Neural progenitor cell (in vitro differentiated cells): ENCODE data around the gene LSP1. TPM values are rescaled to one million over a fixed set of nuclear protein-coding genes. Genes with fewer than 3 reads are reported as not detected.

Experiments
- DNase-seq: peaks from one replicate; pipeline ENCODE4 v3.0.0-alpha.2; 2016; ENCODE audit warnings: low spot score
- H2AFZ ChIP-seq: fragments of 200-600 bp; sonication (generic); replicated peaks from 2 replicates; pipeline ENCODE4 v1.6.1; 2016; ENCODE audit warnings: antibody characterized with exemption
- H3F3A ChIP-seq: fragments of 200-600 bp; sonication (generic); 2 replicates; pipeline ENCODE4 v1.6.1; 2016; ENCODE audit warnings: antibody characterized with exemption, low read depth
- H3K27ac ChIP-seq: fragments of 200-600 bp; sonication (generic); 2 replicates; pipeline ENCODE4 v1.5.1; 2016; ENCODE audit warnings: mild to moderate bottlenecking
- H3K27me3 ChIP-seq: fragments of 200-600 bp; sonication (generic); 2 replicates; pipeline ENCODE4 v1.6.1; 2016; ENCODE audit warnings: mild to moderate bottlenecking, moderate library complexity
- H3K36me3 ChIP-seq: fragments of 200-600 bp; sonication (generic); 2 replicates; pipeline ENCODE4 v1.5.1; 2016
- H3K4me1 ChIP-seq: fragments of 200-600 bp; sonication (generic); 2 replicates; pipeline ENCODE4 v1.6.1; 2016; ENCODE audit warnings: mixed run types
- H3K4me2 ChIP-seq: fragments of 200-600 bp; sonication (generic); 2 replicates; pipeline ENCODE4 v1.6.1; 2016
- H3K4me3 ChIP-seq: fragments of 200-600 bp; sonication (generic); 2 replicates; pipeline ENCODE4 v1.5.1; 2016
- H3K79me2 ChIP-seq: fragments of 200-600 bp; sonication (generic); 2 replicates; pipeline ENCODE4 v1.6.1; 2016; ENCODE audit warnings: low read depth
- H3K9ac ChIP-seq: fragments of 200-600 bp; sonication (generic); 2 replicates; pipeline ENCODE4 v1.6.1; 2016
- H3K9me3 ChIP-seq: fragments of 200-600 bp; sonication (generic); 2 replicates; pipeline ENCODE4 v1.5.1; 2016; ENCODE audit warnings: low read depth
- H4K20me1 ChIP-seq: fragments of 200-600 bp; sonication (generic); 2 replicates; pipeline ENCODE4 v1.6.1; 2016; ENCODE audit warnings: low read depth
- H3K27ac Mint-ChIP-seq: 3 replicates; pipeline ENCODE4 v1.8.0; 2021; ENCODE audit warnings: mixed read lengths
- H3K27me3 Mint-ChIP-seq: 2 replicates; pipeline ENCODE4 v1.8.0; 2022; ENCODE audit warnings: low read depth, mild to moderate bottlenecking, inconsistent platforms, moderate library complexity, mixed read lengths; ENCODE audit not compliant: insufficient read depth
- H3K36me3 Mint-ChIP-seq: 3 replicates; pipeline ENCODE4 v1.8.0; 2021; ENCODE audit warnings: mixed read lengths
- H3K4me1 Mint-ChIP-seq: 3 replicates; pipeline ENCODE4 v1.8.0; 2021; ENCODE audit warnings: mixed read lengths
- H3K4me3 Mint-ChIP-seq: 3 replicates; pipeline ENCODE4 v1.8.0; 2021; ENCODE audit warnings: mild to moderate bottlenecking, moderate library complexity, mixed read lengths
- H3K9me3 Mint-ChIP-seq: 3 replicates; pipeline ENCODE4 v1.8.0; 2020; ENCODE audit warnings: mixed read lengths
- EZH2 ChIP-seq: fragments of 200-600 bp; sonication (generic); IDR thresholded peaks from 2 replicates; pipeline ENCODE4 v1.6.1; 2017; ENCODE audit warnings: antibody characterized with exemption, mild to moderate bottlenecking, moderate library complexity
- EZH2phosphoT487 ChIP-seq: fragments of 200-600 bp; sonication (generic); IDR thresholded peaks from 2 replicates; pipeline ENCODE4 v1.6.1; 2017; ENCODE audit warnings: antibody characterized with exemption
- total RNA-seq: library from RNA; depleted of rRNA; stranded (reverse); fragments of >200 nt; gene quantifications from 2 replicates; pipeline ENCODE4 v1.2.3, GENCODE V29; 2015; ENCODE audit warnings: low replicate concordance
- TF ChIP-seq, protein P1 (sequence below): fragments of 200-600 bp; sonication (generic); IDR thresholded peaks from 2 replicates; pipeline ENCODE4 v1.5.1; 2017; ENCODE audit warnings: antibody characterized with exemption, mild to moderate bottlenecking

LSP1 gene
- total RNA-seq, 1 donor from 2014 or later: not detected

GRCh38 chr11:1845561-1846452 lies 7.1 kb upstream of the LSP1 start:
- no peaks in the 10 kb centered on the region for H3K9me3 Mint-ChIP-seq
- no peak overlapping the region for H3K4me3 Mint-ChIP-seq
- Histone ChIP-seq H3K27me3 (no peaks in the 10 kb centered on the region), H2AFZ (no peak overlapping the region), H3K4me1 (no peaks in the 10 kb centered on the region), H4K20me1 (no peaks in the 10 kb centered on the region), H3F3A (no peaks in the 10 kb centered on the region), H3K4me2 (no peak overlapping the region), H3K9ac (no peak overlapping the region), H3K36me3 (no peaks in the 10 kb centered on the region), H3K4me3 (no peak overlapping the region), H3K9me3 (no peaks in the 10 kb centered on the region), H3K27ac (no peak overlapping the region), H3K79me2 (no peaks in the 10 kb centered on the region)
- no peaks in the 10 kb centered on the region for H3K36me3 Mint-ChIP-seq
- H3K4me1 Mint-ChIP-seq: peaks cover 18% of the 10 kb centered on the region
- no peak for DNase-seq
- peaks cover 9% of the 10 kb centered on the region for H3K27me3 Mint-ChIP-seq
- no peak overlapping the region for H3K27ac Mint-ChIP-seq
- TF ChIP-seq EZH2 (no peak), EZH2phosphoT487 (no peak)
- TF ChIP-seq, protein P1, sequence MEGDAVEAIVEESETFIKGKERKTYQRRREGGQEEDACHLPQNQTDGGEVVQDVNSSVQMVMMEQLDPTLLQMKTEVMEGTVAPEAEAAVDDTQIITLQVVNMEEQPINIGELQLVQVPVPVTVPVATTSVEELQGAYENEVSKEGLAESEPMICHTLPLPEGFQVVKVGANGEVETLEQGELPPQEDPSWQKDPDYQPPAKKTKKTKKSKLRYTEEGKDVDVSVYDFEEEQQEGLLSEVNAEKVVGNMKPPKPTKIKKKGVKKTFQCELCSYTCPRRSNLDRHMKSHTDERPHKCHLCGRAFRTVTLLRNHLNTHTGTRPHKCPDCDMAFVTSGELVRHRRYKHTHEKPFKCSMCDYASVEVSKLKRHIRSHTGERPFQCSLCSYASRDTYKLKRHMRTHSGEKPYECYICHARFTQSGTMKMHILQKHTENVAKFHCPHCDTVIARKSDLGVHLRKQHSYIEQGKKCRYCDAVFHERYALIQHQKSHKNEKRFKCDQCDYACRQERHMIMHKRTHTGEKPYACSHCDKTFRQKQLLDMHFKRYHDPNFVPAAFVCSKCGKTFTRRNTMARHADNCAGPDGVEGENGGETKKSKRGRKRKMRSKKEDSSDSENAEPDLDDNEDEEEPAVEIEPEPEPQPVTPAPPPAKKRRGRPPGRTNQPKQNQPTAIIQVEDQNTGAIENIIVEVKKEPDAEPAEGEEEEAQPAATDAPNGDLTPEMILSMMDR: no peak

DNA sequence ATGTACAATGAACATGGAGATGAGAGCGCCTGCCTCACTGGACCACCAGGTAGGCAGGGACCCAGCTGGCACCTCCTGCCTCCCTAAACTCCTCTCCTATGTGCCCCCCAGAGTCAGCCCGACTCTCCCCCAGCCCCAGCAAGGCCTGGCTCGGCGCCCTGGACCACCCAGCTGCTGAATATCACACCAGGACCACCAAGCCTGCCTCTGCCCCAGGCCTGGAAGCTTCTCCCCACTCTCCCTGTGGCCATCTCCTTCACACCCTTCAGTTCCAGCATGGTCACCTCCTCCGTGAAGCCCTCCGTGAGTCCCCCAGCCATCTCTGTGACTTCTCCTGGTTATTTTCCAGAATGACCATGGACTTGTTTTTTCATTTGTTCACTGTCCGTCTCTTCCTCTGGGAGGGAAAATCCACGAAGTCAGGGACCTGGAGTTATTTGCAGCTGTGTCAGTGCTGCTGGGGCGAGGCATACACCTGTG lies 6.4 kb upstream of the LSP1 start:
- no peaks in the 10 kb centered on the region for H3F3A ChIP-seq
- no peak overlapping the region for H3K9ac ChIP-seq
- no peaks in the 10 kb centered on the region for H3K9me3 ChIP-seq
- H3K27ac ChIP-seq: no peak overlapping the region
- no peak overlapping the region for H3K4me2 ChIP-seq
- no peak for DNase-seq
- Mint-ChIP-seq H3K9me3 (no peaks in the 10 kb centered on the region), H3K27ac (peak overlapping the region; percentile 39), H3K4me1 (peaks cover 18% of the 10 kb centered on the region), H3K27me3 (peaks cover 11% of the 10 kb centered on the region), H3K4me3 (no peak overlapping the region), H3K36me3 (no peaks in the 10 kb centered on the region)
- H4K20me1 ChIP-seq: no peaks in the 10 kb centered on the region
- no peaks in the 10 kb centered on the region for H3K36me3 ChIP-seq
- H3K79me2 ChIP-seq: no peaks in the 10 kb centered on the region
- no peak overlapping the region for H2AFZ ChIP-seq
- no peak overlapping the region for H3K4me3 ChIP-seq
- TF ChIP-seq, protein P1: no peak
- no peak for TF ChIP-seq EZH2phosphoT487
- TF ChIP-seq EZH2: no peak
- no peaks in the 10 kb centered on the region for H3K4me1 ChIP-seq
- no peaks in the 10 kb centered on the region for H3K27me3 ChIP-seq

- H3K27ac ChIP-seq: no peak overlapping the region
Observed at GRCh38 chr11:1847006-1847735, 5.7 kb upstream of the LSP1 start.

More at GRCh38 chr11:1847006-1847735, 5.7 kb upstream of the LSP1 start:
- no peaks in the 10 kb centered on the region for H3K9me3 Mint-ChIP-seq
- Histone ChIP-seq H3K9me3 (no peaks in the 10 kb centered on the region), H2AFZ (no peak overlapping the region), H3K9ac (no peak overlapping the region), H3K27me3 (no peaks in the 10 kb centered on the region), H3K79me2 (no peaks in the 10 kb centered on the region), H4K20me1 (no peaks in the 10 kb centered on the region), H3K4me3 (no peak overlapping the region), H3F3A (no peaks in the 10 kb centered on the region), H3K4me1 (no peaks in the 10 kb centered on the region), H3K4me2 (no peak overlapping the region), H3K36me3 (no peaks in the 10 kb centered on the region)
- H3K27ac Mint-ChIP-seq: peak overlapping the region; percentile 81
- H3K4me3 Mint-ChIP-seq: no peak overlapping the region
- no peak for DNase-seq
- H3K36me3 Mint-ChIP-seq: no peaks in the 10 kb centered on the region
- H3K4me1 Mint-ChIP-seq: peaks cover 18% of the 10 kb centered on the region
- H3K27me3 Mint-ChIP-seq: peaks cover 11% of the 10 kb centered on the region
- TF ChIP-seq EZH2 (no peak), EZH2phosphoT487 (no peak)
- TF ChIP-seq, protein P1: no peak
